ENCODE results near the gene PKHD1.

DNA sequence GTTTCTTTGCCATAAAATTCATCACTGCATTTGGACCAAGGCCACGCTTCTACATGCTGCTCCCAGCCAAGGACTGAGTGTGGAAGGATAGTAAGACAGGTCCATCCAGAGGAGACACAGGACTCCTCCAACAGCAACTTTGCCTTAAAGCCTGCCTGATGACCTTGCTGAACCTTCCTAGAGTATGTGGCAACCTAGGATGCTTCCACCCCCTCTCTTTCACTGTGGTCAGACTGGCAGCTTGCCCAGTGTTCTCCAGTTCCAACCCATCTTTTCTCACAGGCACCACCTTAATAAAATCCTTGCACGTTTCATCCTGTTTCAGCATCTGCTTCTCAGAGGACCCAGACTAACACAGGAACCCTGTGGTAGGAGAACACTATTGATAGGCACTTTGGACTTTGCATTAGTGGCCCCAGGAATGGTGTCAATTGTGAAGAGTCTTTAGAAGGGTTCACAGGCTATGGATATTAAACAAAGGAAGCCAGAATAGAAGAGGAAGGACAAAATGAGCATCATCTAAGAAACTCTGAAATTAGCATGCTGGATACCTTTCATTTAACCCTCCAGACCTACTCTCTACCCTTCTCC lies 2.4 kb upstream of the PKHD1 start:
- TF ChIP-seq, protein P1, sequence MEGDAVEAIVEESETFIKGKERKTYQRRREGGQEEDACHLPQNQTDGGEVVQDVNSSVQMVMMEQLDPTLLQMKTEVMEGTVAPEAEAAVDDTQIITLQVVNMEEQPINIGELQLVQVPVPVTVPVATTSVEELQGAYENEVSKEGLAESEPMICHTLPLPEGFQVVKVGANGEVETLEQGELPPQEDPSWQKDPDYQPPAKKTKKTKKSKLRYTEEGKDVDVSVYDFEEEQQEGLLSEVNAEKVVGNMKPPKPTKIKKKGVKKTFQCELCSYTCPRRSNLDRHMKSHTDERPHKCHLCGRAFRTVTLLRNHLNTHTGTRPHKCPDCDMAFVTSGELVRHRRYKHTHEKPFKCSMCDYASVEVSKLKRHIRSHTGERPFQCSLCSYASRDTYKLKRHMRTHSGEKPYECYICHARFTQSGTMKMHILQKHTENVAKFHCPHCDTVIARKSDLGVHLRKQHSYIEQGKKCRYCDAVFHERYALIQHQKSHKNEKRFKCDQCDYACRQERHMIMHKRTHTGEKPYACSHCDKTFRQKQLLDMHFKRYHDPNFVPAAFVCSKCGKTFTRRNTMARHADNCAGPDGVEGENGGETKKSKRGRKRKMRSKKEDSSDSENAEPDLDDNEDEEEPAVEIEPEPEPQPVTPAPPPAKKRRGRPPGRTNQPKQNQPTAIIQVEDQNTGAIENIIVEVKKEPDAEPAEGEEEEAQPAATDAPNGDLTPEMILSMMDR (IDR thresholded peaks at IDR 0.05) = no peak
- TF ChIP-seq EZH2 (IDR thresholded peaks at IDR 0.05; ENCODE audit: borderline replicate concordance, insufficient read depth, low read depth, low read length, poor library complexity, severe bottlenecking) = no peak

Measured in B cell (primary cell).